ENCODE data around the gene POMZP3.
"Not testable (repeated sequence)": the region's sequence is repeated elsewhere in the genome, so short reads cannot be mapped to it uniquely, and the experiment has no call there.

The POMZP3 gene

DNA sequence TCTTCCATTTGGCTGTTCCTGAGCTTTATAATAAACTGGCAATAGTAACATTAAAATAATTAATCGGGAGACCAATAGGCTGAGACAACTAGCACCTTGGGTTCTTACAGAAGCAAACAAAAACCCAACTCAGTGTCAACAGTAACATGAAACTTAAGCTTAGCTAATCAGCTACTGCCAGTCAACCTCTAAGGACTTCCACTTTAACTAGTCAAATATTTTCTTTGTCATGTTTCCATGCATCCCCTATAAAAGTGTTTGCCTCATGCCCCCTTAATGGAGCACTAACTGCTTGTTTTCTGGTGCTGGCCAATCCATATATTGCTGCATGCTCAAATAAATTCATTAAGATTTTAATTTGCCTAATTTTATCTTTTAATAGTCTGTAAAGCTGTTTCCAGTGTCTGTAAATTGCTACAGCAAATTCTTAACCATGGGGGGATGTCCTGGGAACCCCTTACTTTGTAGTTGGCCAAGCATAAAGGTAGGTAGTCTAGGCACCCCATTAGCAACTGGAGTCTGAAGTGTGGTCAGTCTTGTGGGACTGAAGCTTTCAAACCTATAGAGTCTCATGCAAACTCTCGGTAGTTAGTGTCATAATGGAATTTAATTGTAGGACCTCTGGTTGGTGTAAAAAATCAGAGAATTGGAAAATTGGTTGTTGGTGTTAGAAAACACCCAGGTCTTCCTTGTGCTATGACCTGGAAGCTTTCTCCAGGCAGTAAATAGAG lies 40.3 kb downstream of the POMZP3 start:
- H3K4me1 ChIP-seq (ENCODE audit: control insufficient read depth, insufficient read depth, low read length, poor library complexity, severe bottlenecking); H3K4me3 ChIP-seq (ENCODE audit: extremely low read depth, insufficient read depth, low read length, poor library complexity, severe bottlenecking); H3K36me3 ChIP-seq (ENCODE audit: control insufficient read depth, insufficient read depth, low read length); H3K9me3 ChIP-seq (ENCODE audit: control insufficient read depth, low read length); H3K27ac ChIP-seq (ENCODE audit: low read depth, low read length, severe bottlenecking): not testable (repeated sequence)
- no CpG with 5 or more reads among the region's 2 CpGs for WGBS, 2 experiments (ENCODE audit: insufficient coverage in 2 of 2)

DNA sequence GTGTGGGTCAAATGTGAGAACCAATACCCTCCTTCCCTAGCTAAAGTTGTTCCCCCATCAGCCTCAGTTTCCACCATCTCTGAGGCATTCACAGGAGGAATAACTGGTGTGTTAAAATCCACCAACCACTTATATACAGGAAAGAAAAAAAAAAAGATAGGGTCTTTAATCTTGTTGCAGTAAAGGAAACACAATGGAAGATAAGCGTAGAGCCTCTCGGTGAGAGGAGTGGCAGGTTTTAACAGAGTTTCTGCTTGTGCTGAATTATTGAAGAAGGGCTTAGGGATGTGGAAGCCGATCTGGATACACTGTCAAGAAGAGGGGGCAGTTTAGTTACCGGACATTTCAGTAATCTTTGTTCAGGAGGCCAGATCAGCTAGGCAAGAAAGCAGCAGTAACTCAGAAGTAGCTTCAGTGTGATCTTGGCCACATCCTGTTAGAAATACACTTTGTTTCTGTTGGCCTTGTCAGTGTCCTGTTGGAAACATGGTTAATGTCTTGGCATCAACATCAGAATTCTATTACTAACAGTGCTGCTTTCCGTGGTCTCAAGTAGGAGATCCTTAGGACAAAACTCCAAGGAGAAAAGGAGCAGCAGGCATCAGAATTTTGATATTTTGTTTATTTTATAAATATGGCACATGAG lies 43.3 kb downstream of the POMZP3 start:
- not testable (repeated sequence) for H3K4me3 ChIP-seq (ENCODE audit: extremely low read depth, insufficient read depth, low read length, poor library complexity, severe bottlenecking); H3K36me3 ChIP-seq (ENCODE audit: control insufficient read depth, insufficient read depth, low read length)

DNA sequence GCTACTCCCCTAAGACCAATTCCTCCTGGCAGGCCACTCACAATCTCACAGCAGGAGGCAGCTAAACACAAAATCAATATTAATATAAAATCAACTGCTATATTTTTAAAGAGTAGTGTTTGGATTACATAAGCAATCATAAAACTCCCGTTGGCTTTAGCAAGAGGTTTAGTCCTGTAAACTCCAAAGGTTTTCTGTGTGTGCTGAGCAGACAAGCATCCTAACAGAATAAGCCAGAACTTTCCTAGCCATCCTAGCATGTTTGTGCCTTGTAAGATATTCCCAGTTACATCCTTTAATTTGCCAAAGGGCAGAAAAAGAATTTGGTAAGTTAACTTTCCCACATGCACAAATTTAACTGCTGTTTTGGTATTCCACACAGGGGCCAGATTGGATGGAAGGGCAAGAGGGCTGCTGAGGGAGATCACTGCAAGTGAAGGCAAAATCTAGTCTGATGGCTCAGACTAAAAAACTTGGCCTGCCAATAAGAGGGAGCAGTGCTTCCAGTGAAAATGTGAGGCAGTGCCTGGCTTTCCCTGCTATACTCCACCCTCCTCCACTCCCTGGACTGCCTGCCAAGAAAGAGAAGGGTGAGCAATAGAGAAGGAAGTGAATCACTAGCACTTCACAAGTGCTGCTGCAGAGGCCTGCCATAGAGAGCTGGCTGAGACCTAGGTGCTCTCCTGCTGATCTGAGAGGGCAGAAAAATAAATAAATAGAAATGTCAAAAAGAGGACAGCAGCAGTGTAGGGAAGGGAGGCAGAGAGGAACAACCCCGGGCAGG lies 44.0 kb downstream of the POMZP3 start:
- not testable (repeated sequence) for H3K4me3 ChIP-seq (ENCODE audit: extremely low read depth, insufficient read depth, low read length, poor library complexity, severe bottlenecking); H3K4me1 ChIP-seq (ENCODE audit: control insufficient read depth, insufficient read depth, low read length, poor library complexity, severe bottlenecking); H3K36me3 ChIP-seq (ENCODE audit: control insufficient read depth, insufficient read depth, low read length); H3K27ac ChIP-seq (ENCODE audit: low read depth, low read length, severe bottlenecking); H3K9me3 ChIP-seq (ENCODE audit: control insufficient read depth, low read length)
- WGBS, 2 experiments (ENCODE audit: insufficient coverage in 2 of 2): no CpG with 5 or more reads among the region's 2 CpGs

More for the DNA sequence above, 43.3 kb downstream of the POMZP3 start:
- WGBS, 2 experiments (ENCODE audit: insufficient coverage in 2 of 2): 79% methylated on average over 2 of the region's 5 CpGs; no CpG with 5 or more reads in 1 of the 2 experiments
- H3K9me3 ChIP-seq (ENCODE audit: control insufficient read depth, low read length); H3K4me1 ChIP-seq (ENCODE audit: control insufficient read depth, insufficient read depth, low read length, poor library complexity, severe bottlenecking): not testable (repeated sequence)
- peak overlapping the region; percentile 29 for H3K27ac ChIP-seq (ENCODE audit: low read depth, low read length, severe bottlenecking)

DNA sequence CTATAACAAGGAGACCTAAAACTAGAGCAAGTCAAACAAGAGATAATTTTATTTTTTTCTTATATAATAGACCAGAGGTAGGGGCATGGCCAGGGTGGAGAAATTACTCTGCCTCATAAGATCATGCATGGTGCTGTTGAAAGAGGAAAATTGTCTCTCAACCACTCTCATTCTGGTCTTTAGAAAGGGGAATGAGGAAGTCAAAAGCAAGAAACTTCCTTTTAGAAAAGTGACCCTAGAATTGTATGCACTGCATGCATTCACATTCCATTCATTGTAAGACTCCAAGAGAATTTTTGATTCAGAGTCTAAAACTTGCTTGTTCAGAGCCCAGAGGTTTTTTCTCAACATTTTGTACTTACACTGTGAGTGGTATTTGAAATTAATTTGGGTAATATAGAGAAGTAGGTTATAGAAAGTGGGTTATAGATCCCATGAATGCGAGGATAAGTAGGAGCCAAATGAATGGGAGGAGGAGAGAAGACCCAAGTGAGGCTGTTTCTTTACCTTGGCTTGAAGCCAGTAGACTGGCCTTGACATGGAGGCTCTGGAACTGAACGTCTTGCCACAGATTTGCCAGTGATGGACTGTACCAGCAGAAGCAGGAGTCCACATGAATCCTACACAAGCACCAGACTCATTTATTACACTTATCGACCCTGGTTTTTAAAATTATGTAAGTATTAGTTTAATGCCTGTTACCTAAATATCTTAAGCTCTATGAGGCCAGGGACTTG lies 51.0 kb downstream of the POMZP3 start:
- 80 to 83% methylated on average over 2 of the region's 3 CpGs for WGBS, 2 experiments (ENCODE audit: insufficient coverage in 2 of 2)
- H3K36me3 ChIP-seq (ENCODE audit: control insufficient read depth, insufficient read depth, low read length): not testable (repeated sequence)

DNA sequence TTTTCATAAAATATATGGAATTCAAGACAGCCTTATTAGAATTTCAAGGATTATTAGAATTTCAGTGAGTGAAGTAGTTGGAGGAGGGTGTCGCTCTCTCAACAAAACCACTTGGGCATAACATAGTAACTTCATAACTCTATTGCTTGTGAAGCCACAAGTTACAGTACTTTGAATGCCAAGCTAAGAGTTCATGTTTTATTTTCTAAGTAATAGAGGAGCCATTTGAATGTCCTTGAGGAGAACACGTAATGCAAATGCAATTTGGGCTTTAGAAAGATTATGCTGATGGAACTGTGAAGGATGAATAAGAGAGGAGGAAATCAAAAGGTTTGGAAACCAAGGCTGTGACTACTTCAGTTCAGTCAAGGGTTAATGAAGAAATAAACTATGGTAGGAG lies 51.6 kb downstream of the POMZP3 start:
- H3K4me1 ChIP-seq (ENCODE audit: control insufficient read depth, insufficient read depth, low read length, poor library complexity, severe bottlenecking); H3K4me3 ChIP-seq (ENCODE audit: extremely low read depth, insufficient read depth, low read length, poor library complexity, severe bottlenecking); H3K36me3 ChIP-seq (ENCODE audit: control insufficient read depth, insufficient read depth, low read length); H3K27ac ChIP-seq (ENCODE audit: low read depth, low read length, severe bottlenecking); H3K9me3 ChIP-seq (ENCODE audit: control insufficient read depth, low read length): not testable (repeated sequence)
- WGBS, 2 experiments (ENCODE audit: insufficient coverage in 2 of 2): no CpG with 5 or more reads among the region's 2 CpGs

More for the DNA sequence above, 51.0 kb downstream of the POMZP3 start:
- not testable (repeated sequence) for H3K4me1 ChIP-seq (ENCODE audit: control insufficient read depth, insufficient read depth, low read length, poor library complexity, severe bottlenecking); H3K9me3 ChIP-seq (ENCODE audit: control insufficient read depth, low read length); H3K27ac ChIP-seq (ENCODE audit: low read depth, low read length, severe bottlenecking); H3K4me3 ChIP-seq (ENCODE audit: extremely low read depth, insufficient read depth, low read length, poor library complexity, severe bottlenecking)

DNA sequence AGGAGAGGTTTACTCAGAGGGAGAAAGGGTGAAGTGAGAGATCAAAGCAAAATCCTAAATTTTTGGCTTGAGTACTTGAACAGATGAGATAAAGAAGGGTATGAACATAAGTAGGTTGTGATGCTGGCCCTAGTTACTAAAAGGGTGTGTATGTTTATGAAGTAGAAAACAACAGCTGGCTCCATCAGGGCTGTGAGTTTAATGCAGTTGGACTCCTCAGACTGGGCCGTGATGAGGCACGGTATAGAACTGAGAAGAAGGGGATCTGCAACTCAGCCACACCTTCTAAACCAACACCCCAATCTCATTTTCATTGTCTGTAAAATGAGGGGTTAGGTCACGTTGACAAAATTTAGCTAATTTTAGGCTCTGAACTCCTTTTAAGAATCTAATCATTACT lies 54.8 kb downstream of the POMZP3 start:
- not testable (repeated sequence) for H3K36me3 ChIP-seq (ENCODE audit: control insufficient read depth, insufficient read depth, low read length); H3K9me3 ChIP-seq (ENCODE audit: control insufficient read depth, low read length); H3K27ac ChIP-seq (ENCODE audit: low read depth, low read length, severe bottlenecking); H3K4me3 ChIP-seq (ENCODE audit: extremely low read depth, insufficient read depth, low read length, poor library complexity, severe bottlenecking)
- H3K4me1 ChIP-seq (ENCODE audit: control insufficient read depth, insufficient read depth, low read length, poor library complexity, severe bottlenecking): peaks cover 11% of the 10 kb centered on the region
- WGBS, 2 experiments (ENCODE audit: insufficient coverage in 2 of 2): no CpG with 5 or more reads among the region's 3 CpGs

DNA sequence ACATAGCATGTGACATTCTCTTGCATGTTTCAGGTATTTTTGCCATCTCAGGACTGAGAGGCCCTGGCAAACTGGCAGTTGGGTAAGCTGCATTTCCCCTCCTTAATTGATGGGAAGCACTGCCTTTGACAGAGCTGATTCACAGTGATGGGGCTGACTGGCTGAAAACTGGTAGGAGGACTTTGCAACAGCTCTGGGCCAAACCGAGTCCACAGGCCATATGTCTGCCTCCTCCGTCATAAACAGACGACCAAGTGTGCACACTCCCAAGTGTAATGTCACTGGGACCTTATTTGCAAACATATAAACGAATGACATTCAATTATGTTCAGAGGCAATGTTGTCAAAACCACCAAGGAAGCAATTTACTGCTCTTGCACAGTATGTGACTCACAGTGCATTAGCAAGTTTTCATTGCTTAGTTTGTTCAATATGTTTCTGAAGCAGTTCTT lies 56.7 kb downstream of the POMZP3 start:
- H3K27ac ChIP-seq (ENCODE audit: low read depth, low read length, severe bottlenecking); H3K4me3 ChIP-seq (ENCODE audit: extremely low read depth, insufficient read depth, low read length, poor library complexity, severe bottlenecking); H3K9me3 ChIP-seq (ENCODE audit: control insufficient read depth, low read length): not testable (repeated sequence)
- Histone ChIP-seq H3K36me3 (ENCODE audit: control insufficient read depth, insufficient read depth, low read length) (peaks cover 11% of the 10 kb centered on the region), H3K4me1 (ENCODE audit: control insufficient read depth, insufficient read depth, low read length, poor library complexity, severe bottlenecking) (peaks cover 11% of the 10 kb centered on the region)
- 87 to 96% methylated on average over 4 of the region's 4 CpGs for whole genome bisulfite sequencing, 2 experiments (ENCODE audit: insufficient coverage in 2 of 2)

DNA sequence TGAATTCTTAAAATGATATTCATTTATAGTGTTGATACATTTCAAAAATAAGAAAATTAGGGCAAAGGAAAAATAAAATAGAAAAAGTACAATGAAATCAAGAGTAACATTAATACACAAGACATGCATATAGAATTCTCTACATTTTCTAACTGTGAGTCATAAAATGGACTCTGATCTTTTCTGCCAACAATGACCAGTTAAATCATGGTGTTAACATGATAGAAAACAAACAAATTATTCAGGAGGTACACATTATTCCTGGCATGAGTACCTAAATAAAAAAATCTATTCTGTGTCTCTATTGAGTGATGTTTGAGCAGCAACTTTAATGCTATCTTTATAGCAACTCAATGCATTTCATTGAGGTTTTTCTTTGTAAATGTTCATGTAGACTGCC lies 58.3 kb downstream of the POMZP3 start:
- Histone ChIP-seq H3K36me3 (ENCODE audit: control insufficient read depth, insufficient read depth, low read length) (peaks cover 11% of the 10 kb centered on the region), H3K4me1 (ENCODE audit: control insufficient read depth, insufficient read depth, low read length, poor library complexity, severe bottlenecking) (peaks cover 11% of the 10 kb centered on the region)
- not testable (repeated sequence) for H3K4me3 ChIP-seq (ENCODE audit: extremely low read depth, insufficient read depth, low read length, poor library complexity, severe bottlenecking); H3K27ac ChIP-seq (ENCODE audit: low read depth, low read length, severe bottlenecking); H3K9me3 ChIP-seq (ENCODE audit: control insufficient read depth, low read length)

DNA sequence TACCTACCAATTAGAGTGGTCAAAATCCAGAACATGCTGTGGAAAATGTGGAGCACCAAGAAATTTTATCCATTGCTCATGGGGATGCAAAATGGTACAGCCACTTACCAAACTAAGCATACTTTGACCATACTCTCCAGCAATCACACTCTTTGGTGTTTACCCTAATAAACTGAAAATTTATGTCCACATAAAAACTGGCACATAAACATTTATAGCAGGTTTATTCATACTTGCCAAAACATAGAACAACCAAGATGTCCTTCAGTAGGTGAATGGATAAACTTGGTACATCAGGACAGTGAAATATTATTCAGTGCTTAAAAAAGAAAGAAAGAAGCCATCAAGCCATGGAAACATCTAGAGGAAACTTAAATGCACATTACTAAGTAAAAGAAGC lies 59.3 kb downstream of the POMZP3 start:
- not testable (repeated sequence) for H3K9me3 ChIP-seq (ENCODE audit: control insufficient read depth, low read length); H3K27ac ChIP-seq (ENCODE audit: low read depth, low read length, severe bottlenecking); H3K4me3 ChIP-seq (ENCODE audit: extremely low read depth, insufficient read depth, low read length, poor library complexity, severe bottlenecking)
- Histone ChIP-seq H3K4me1 (ENCODE audit: control insufficient read depth, insufficient read depth, low read length, poor library complexity, severe bottlenecking) (peaks cover 11% of the 10 kb centered on the region), H3K36me3 (ENCODE audit: control insufficient read depth, insufficient read depth, low read length) (peaks cover 11% of the 10 kb centered on the region)

DNA sequence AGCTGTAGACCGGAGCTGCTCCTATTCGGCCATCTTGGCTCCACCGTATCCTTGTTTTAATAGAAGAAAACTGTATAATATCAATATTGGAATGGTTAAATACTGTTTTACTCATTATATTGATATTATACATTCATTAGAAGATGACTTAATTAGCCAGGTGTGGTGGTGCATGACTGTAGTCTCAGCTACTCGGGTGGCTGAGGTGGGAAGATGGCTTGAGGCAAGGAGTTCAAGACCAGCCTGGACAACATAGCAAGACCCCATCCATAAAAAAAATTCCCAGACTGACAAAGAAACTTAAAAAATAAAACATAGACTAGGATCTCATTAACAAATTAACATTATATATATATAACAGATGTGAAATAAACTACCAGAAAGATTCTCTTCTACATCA lies 59.8 kb downstream of the POMZP3 start:
- not testable (repeated sequence) for H3K27ac ChIP-seq (ENCODE audit: low read depth, low read length, severe bottlenecking); H3K4me3 ChIP-seq (ENCODE audit: extremely low read depth, insufficient read depth, low read length, poor library complexity, severe bottlenecking); H3K9me3 ChIP-seq (ENCODE audit: control insufficient read depth, low read length)
- 100% methylated on average over 1 of the region's 4 CpGs; no CpG with 5 or more reads in 1 of the 2 experiments for whole genome bisulfite sequencing, 2 experiments (ENCODE audit: insufficient coverage in 2 of 2)
- peaks cover 11% of the 10 kb centered on the region for H3K36me3 ChIP-seq (ENCODE audit: control insufficient read depth, insufficient read depth, low read length)
- H3K4me1 ChIP-seq (ENCODE audit: control insufficient read depth, insufficient read depth, low read length, poor library complexity, severe bottlenecking): peaks cover 11% of the 10 kb centered on the region

Measured in mesodermal cell (in vitro differentiated cells).